Lung (tissue), 12 donors: ENCODE results near the gene GPD1. TPM values are rescaled to one million over a fixed set of nuclear protein-coding genes. Genes with fewer than 3 reads are reported as not detected.

Experiments
- ATAC-seq: fragments of 200-7000 bp; cut with Tn5 transposase; one replicate; pipeline ENCODE4 v1.9.1; 2020; ENCODE audit warnings: moderate number of reproducible peaks; ENCODE audit not compliant: insufficient read depth, low FRiP score
- DNase-seq, 3 donors: peaks; one replicate each; pipeline ENCODE4 v3.0.0-alpha.2; 2013 to 2017
- H3K27ac ChIP-seq, 2 donors: one replicate each; pipeline ENCODE4 v1.5.1; 2013; ENCODE audit warnings: mild to moderate bottlenecking in 2 of 2, moderate library complexity in 2 of 2, control low read depth in 1 of 2, inconsistent platforms in 1 of 2, low read depth in 1 of 2, low read length in 1 of 2
- H3K27me3 ChIP-seq, 3 donors: one replicate each; pipeline ENCODE4 v1.5.1; 2013; ENCODE audit warnings: low read length in 2 of 3; ENCODE audit not compliant: control insufficient read depth in 3 of 3, insufficient read depth in 3 of 3
- H3K36me3 ChIP-seq, 4 donors: one replicate each; pipeline ENCODE4 v1.5.1; 2013; ENCODE audit warnings: low read length in 4 of 4, mild to moderate bottlenecking in 1 of 4, moderate library complexity in 1 of 4; ENCODE audit not compliant: control insufficient read depth in 4 of 4, insufficient read depth in 4 of 4
- H3K4me1 ChIP-seq, 5 donors: one replicate each; pipeline ENCODE4 v1.5.1; 2013; ENCODE audit warnings: low read length in 5 of 5, mild to moderate bottlenecking in 2 of 5, moderate library complexity in 1 of 5; ENCODE audit not compliant: control insufficient read depth in 5 of 5, insufficient read depth in 5 of 5
- H3K4me3 ChIP-seq: one replicate; pipeline ENCODE4 v1.5.1; 2013; ENCODE audit warnings: mild to moderate bottlenecking, control low read depth, moderate library complexity
- H3K9ac ChIP-seq, 2 donors: one replicate each; pipeline ENCODE4 v1.5.1; 2013; ENCODE audit warnings: low read length in 2 of 2, control low read depth in 1 of 2; ENCODE audit not compliant: insufficient read depth in 1 of 2
- H3K9me3 ChIP-seq, 4 donors: one replicate each; pipeline ENCODE4 v1.5.1; 2013; ENCODE audit warnings: low read length in 3 of 4, mild to moderate bottlenecking in 1 of 4, moderate library complexity in 1 of 4; ENCODE audit not compliant: control insufficient read depth in 4 of 4, insufficient read depth in 3 of 4
- WGBS, 2 donors: extraction: QIAGEN DNeasy Blood & Tissue Kit; methylation state at CpG; one replicate each; pipeline ENCODE4 v1.1.7; 2013; 5-methylcytosine and 5-hydroxymethylcytosine counted together
- polyA plus RNA-seq, 2 donors: library from polyadenylated mRNA; stranded (reverse); fragments of 200-250 nt; gene quantifications; one replicate each; pipeline ENCODE4 v1.2.1, GENCODE V29; 2013
- total RNA-seq, 2 donors: library from RNA; depleted of rRNA in 1 of 2; stranded (reverse); fragments of >200 nt in 1 of 2; gene quantifications; one replicate each; pipeline ENCODE4 v1.2.1, GENCODE V29; 2014 to 2021
- TF ChIP-seq, protein P1 (sequence below): IDR thresholded peaks from 2 replicates; pipeline ENCODE4 v1.5.1; 2012; ENCODE audit warnings: mild to moderate bottlenecking; ENCODE audit errors: control extremely low read depth, extremely low read depth
- donor health status: control.
- donor health status: control.
- donor health status: Bipolar disorder and iron deficiency.
- donor health status: healthy.
- donor health status: DM: yes; HTN: yes; CAD: no.

The GPD1 gene
- total and polyA plus RNA-seq, 4 donors = 1.7 to 20.0 (median 9.9) TPM; not detected in 1

DNA sequence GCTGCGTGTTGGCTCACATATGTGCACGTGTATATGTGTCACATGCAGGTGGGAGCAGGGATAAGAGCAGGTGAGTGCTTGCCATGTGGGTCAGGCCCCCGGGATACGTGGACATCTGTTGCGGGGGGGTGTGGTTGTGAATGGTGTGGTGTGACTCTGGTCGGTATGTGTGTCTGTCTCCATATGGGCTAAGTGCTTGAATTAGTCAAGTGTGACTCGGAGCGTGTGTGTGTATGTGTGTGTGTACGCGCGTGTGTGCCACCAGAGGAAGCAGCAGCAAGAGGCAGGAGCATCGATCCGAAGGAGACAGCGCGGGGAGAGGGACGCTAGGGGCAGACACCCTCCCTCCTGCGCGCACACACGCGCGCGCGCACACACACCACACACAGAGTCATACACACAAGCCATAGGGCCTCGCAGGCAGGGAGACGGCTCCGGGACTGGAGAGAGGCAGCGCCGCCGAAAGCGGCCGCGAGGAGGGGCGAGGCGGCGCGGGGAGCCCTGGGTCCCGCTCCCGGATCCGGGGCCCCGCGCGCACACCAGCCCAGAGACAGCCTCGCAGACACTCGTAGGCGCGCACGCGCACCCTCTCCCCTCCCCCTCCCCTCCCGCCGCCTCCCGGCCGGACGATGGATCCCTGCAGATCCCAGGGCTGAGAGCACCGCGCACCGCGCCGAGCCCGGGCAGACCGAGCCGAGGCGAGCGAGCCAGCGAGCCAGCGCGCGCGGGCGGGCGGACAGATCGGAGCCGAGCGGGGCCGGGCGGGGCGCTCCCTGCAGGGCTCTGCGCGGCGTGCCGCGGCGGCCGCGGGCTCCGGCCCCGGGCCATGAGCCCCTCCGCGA, 46.6 kb upstream of the GPD1 start, which contains the start of gene ASIC1:
Gene ASIC1, plus strand, starts transcription at position 597 of the 842 bp plus-strand sequence. CDS start 1,171 bp downstream, outside the sequence.
- H3K27me3 ChIP-seq = peaks cover 0 to 12% (median 6%) of the 10 kb centered on the region in 3 donors
- H3K4me3 ChIP-seq = peak within 1 kb of the TSS; percentile 32
- H3K4me1 ChIP-seq = peaks cover 0 to 11% (median 5%) of the 10 kb centered on the region in 5 donors
- 0 to 1% methylated on average over 57 to 88 of the region's 88 CpGs for WGBS, 2 donors
- no peaks in the 10 kb centered on the region for H3K9me3 ChIP-seq
- TF ChIP-seq, protein P1, sequence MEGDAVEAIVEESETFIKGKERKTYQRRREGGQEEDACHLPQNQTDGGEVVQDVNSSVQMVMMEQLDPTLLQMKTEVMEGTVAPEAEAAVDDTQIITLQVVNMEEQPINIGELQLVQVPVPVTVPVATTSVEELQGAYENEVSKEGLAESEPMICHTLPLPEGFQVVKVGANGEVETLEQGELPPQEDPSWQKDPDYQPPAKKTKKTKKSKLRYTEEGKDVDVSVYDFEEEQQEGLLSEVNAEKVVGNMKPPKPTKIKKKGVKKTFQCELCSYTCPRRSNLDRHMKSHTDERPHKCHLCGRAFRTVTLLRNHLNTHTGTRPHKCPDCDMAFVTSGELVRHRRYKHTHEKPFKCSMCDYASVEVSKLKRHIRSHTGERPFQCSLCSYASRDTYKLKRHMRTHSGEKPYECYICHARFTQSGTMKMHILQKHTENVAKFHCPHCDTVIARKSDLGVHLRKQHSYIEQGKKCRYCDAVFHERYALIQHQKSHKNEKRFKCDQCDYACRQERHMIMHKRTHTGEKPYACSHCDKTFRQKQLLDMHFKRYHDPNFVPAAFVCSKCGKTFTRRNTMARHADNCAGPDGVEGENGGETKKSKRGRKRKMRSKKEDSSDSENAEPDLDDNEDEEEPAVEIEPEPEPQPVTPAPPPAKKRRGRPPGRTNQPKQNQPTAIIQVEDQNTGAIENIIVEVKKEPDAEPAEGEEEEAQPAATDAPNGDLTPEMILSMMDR = no peak
- H3K27ac ChIP-seq = no peak within 1 kb of the TSS
- peak; percentile 44 for ATAC-seq
- DNase-seq = peak; percentile 77 to 87 (median 83)
- H3K36me3 ChIP-seq = peaks cover 0 to 6% (median 1%) of the 10 kb centered on the region in 4 donors
- peak within 1 kb of the TSS in 1 of 2 donors; percentile 72 for H3K9ac ChIP-seq

DNA sequence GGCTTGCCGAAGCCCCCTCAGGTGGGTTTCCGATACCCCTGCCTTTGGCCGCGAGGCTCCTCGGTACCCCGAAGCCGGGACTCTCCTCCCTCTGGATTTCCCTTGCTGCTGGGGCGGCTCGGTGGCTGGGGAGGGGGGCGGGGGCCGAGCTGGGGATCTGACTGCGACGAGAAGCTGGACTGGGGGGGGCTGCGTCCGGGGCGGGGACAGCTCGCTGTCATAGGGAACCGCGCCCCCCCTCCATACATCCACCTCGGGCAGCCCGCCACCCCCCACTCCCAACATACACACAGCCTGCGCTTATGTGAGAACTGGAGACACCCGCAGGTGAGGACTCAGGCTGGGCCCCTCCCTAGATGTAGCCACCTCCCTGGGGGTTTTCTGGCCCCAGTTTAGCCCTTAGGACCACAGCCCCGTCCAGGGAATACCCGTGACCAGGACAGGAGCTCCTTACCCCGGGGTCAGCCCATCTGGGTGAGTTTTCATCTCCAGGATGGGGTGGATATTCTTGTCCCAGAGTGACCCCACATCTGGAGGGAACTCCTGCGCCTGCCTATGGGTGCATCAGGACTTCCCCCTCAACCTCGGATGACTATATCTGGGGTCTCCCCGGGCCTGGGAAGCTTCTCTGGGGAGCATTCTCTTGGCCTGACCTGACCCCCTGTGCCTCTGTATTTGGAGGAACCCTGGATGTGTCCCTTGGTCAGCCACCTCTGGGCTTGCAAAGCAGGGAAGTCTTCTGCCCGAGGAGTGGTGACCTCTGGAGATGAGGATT, 45.7 kb upstream of the GPD1 start:
- TF ChIP-seq, protein P1 = no peak
- Histone ChIP-seq H3K9me3 (no peaks in the 10 kb centered on the region), H3K4me1 (peaks cover 0 to 11% (median 5%) of the 10 kb centered on the region in 5 donors), H3K4me3 (no peak overlapping the region), H3K9ac (no peak overlapping the region), H3K36me3 (peaks cover 0 to 6% (median 1%) of the 10 kb centered on the region in 4 donors), H3K27ac (no peak overlapping the region), H3K27me3 (peaks cover 0 to 12% (median 6%) of the 10 kb centered on the region in 3 donors)
- DNase-seq = no peak
- WGBS, 2 donors = 19 to 23% methylated on average over 25 to 30 of the region's 30 CpGs
- no peak for ATAC-seq

- Histone ChIP-seq H3K27me3 (peaks cover 0 to 12% (median 6%) of the 10 kb centered on the region in 3 donors), H3K36me3 (peaks cover 0 to 6% (median 1%) of the 10 kb centered on the region in 4 donors), H3K4me3 (no peak overlapping the region), H3K9me3 (no peaks in the 10 kb centered on the region), H3K27ac (no peak overlapping the region), H3K9ac (no peak overlapping the region), H3K4me1 (peaks cover 0 to 11% (median 5%) of the 10 kb centered on the region in 5 donors)
- TF ChIP-seq, protein P1 = no peak
- WGBS, 2 donors = 90 to 92% methylated on average over 15 of the region's 15 CpGs
- ATAC-seq = no peak
- no peak for DNase-seq
These were observed 45.0 kb upstream of the GPD1 start for GRCh38 chr12:50058743-50059312.
